ENCODE results near the gene CAPG.

The CAPG gene

GRCh38 chr2:85438201-85439024 lies 28.2 kb upstream of the CAPG start:
- no peak for DNase-seq (ENCODE audit: low read depth)

GRCh38 chr2:85437488-85438200 lies 27.5 kb upstream of the CAPG start:
- DNase-seq (ENCODE audit: low read depth), result peak; percentile 62

- no peak for DNase-seq (ENCODE audit: low read depth)
Observed at GRCh38 chr2:85436836-85437487, 26.8 kb upstream of the CAPG start.

- DNase-seq (ENCODE audit: low read depth), result no peak
Observed at GRCh38 chr2:85435981-85436835, 26.0 kb upstream of the CAPG start.

- no peak for DNase-seq (ENCODE audit: low read depth)
Observed at GRCh38 chr2:85435220-85435958, 25.2 kb upstream of the CAPG start.

- DNase-seq (ENCODE audit: low read depth), result no peak
Observed at GRCh38 chr2:85434696-85435095, 24.5 kb upstream of the CAPG start.

GRCh38 chr2:85433511-85434089 lies 23.4 kb upstream of the CAPG start:
- no peak for DNase-seq (ENCODE audit: low read depth)

- DNase-seq (ENCODE audit: low read depth), result no peak
Observed at GRCh38 chr2:85431570-85432205, 21.5 kb upstream of the CAPG start.

GRCh38 chr2:85430752-85431569 lies 20.8 kb upstream of the CAPG start:
- DNase-seq (ENCODE audit: low read depth), result no peak

GRCh38 chr2:85429924-85430289 lies 19.7 kb upstream of the CAPG start:
- DNase-seq (ENCODE audit: low read depth), result no peak

GRCh38 chr2:85429213-85429923 lies 19.2 kb upstream of the CAPG start:
- no peak for DNase-seq (ENCODE audit: low read depth)

GRCh38 chr2:85428343-85428881 lies 18.2 kb upstream of the CAPG start:
- DNase-seq (ENCODE audit: low read depth), result no peak

GRCh38 chr2:85427300-85427835 lies 17.2 kb upstream of the CAPG start:
- DNase-seq (ENCODE audit: low read depth), result no peak

- DNase-seq (ENCODE audit: low read depth), result no peak
Observed at GRCh38 chr2:85425588-85425987, 15.4 kb upstream of the CAPG start.

- no peak for DNase-seq (ENCODE audit: low read depth)
Observed at GRCh38 chr2:85423525-85423924, 13.4 kb upstream of the CAPG start.

- DNase-seq (ENCODE audit: low read depth), result no peak
Observed at GRCh38 chr2:85422072-85422457, 11.9 kb upstream of the CAPG start.

GRCh38 chr2:85421260-85422071 lies 11.3 kb upstream of the CAPG start:
- no peak for DNase-seq (ENCODE audit: low read depth)

Measured in activated T-helper 9 cell treated with anti-CD3 and anti-CD28 coated beads, Interleukin-2, amount 50 U/mL, for 16 hours (primary cell).